Astrocyte (in vitro differentiated cells and primary cell): ENCODE results near the gene USP31.

Experiments used
- CTCF ChIP-seq: IDR thresholded peaks from 2 replicates; pipeline ENCODE4 v1.5.1; 2011; ENCODE audit warnings: low read depth, mild to moderate bottlenecking, inconsistent platforms, low read length, moderate library complexity; ENCODE audit not compliant: insufficient read depth
- EZH2 ChIP-seq: IDR thresholded peaks from 2 replicates; pipeline ENCODE4 v1.6.1; 2012; ENCODE audit warnings: mild to moderate bottlenecking, low read length, inconsistent platforms; ENCODE audit not compliant: insufficient read depth

GRCh38 chr16:23174622-23175021 is 25.4 kb upstream of the USP31 start:
- TF ChIP-seq CTCF (no peak), EZH2 (no peak)
